ENCODE data around the gene DPEP1. TPM values are rescaled to one million over a fixed set of nuclear protein-coding genes. Genes with fewer than 3 reads are reported as not detected.

DPEP1 gene
- total RNA-seq, 1 donor from 2014 or later, result not detected

DNA sequence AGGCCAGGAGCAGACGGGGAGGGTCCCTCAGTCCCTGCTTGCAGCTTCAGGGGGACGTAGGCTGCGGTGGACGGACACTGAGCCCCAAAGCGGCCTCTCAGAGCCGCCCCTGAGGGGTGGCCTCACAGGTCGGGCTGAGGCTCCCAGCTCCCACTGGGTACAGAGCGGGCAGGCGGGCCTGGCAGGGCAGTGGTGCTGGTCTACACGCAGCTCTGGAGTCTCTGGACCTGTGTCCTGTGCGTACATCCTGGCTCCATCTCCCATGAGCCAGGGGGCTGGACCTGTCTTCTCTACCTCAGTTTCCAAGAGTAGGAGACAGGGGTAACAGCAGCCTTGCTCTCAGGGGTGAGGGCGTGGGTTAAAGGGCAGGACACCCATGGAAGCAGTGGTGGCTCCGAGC, 1.7 kb downstream of the DPEP1 start:
- intact Hi-C loops (cut with micrococcal nuclease), result no loop called here

GRCh38 chr16:89615596-89616090, 2.2 kb downstream of the DPEP1 start:
- TF ChIP-seq CTCF (IDR thresholded peaks at IDR 0.05; ENCODE audit: borderline replicate concordance), result peak; percentile 65
- Histone ChIP-seq H3K27me3 (ENCODE audit: low read depth) (peaks cover 77% of the 10 kb centered on the region), H3K36me3 (no peaks in the 10 kb centered on the region), H3K4me1 (peaks cover 10% of the 10 kb centered on the region), H3K27ac (replicated peaks) (no peak overlapping the region), H3K9me3 (replicated peaks) (no peaks in the 10 kb centered on the region), H3K4me3 (no peak overlapping the region)
- no peak for DNase-seq
- intact Hi-C loops (cut with micrococcal nuclease), result no loop called here

More for the DNA sequence above, 1.7 kb downstream of the DPEP1 start:
- Histone ChIP-seq H3K4me1 (peaks cover 10% of the 10 kb centered on the region), H3K36me3 (no peaks in the 10 kb centered on the region), H3K27ac (replicated peaks) (no peak overlapping the region), H3K27me3 (ENCODE audit: low read depth) (peaks cover 72% of the 10 kb centered on the region), H3K4me3 (no peak overlapping the region), H3K9me3 (replicated peaks) (no peaks in the 10 kb centered on the region)
- no peak for DNase-seq
- no peak for TF ChIP-seq CTCF (IDR thresholded peaks at IDR 0.05; ENCODE audit: borderline replicate concordance)

DNA sequence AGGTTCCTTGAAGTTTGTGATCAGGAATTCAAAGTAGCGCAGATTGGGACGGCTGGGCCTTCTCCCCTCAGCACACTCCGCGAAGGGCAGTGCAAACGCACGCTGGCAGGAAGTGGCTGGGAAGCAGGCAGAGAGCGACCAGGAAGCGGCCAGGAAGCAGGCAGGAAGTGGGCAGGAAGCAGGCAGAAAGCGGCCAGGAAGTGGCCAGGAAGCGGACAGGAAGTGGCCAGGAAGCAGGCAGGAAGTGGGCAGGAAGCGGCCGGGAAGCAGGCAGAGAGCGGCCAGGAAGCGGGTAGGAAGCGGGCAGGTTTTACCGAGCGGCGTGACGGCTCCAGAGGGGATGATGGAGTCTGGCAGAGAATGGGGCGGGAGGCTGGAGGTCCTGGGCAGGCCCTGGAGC, 3.2 kb downstream of the DPEP1 start:
- no peak for TF ChIP-seq CTCF (IDR thresholded peaks at IDR 0.05; ENCODE audit: borderline replicate concordance)
- intact Hi-C loops (cut with micrococcal nuclease), result no loop called here
- Histone ChIP-seq H3K4me3 (no peak overlapping the region), H3K27me3 (ENCODE audit: low read depth) (peaks cover 80% of the 10 kb centered on the region), H3K36me3 (no peaks in the 10 kb centered on the region), H3K4me1 (peaks cover 10% of the 10 kb centered on the region), H3K27ac (replicated peaks) (peak overlapping the region; percentile 27), H3K9me3 (replicated peaks) (no peaks in the 10 kb centered on the region)
- no peak for DNase-seq

GRCh38 chr16:89617036-89617435, 3.6 kb downstream of the DPEP1 start:
- peaks cover 10% of the 10 kb centered on the region for H3K4me1 ChIP-seq
- intact Hi-C loops (cut with micrococcal nuclease), result no loop called here
- no peak overlapping the region for H3K4me3 ChIP-seq
- no peak for DNase-seq
- H3K27ac ChIP-seq (replicated peaks), result no peak overlapping the region
- no peaks in the 10 kb centered on the region for H3K36me3 ChIP-seq
- no peaks in the 10 kb centered on the region for H3K9me3 ChIP-seq (replicated peaks)
- TF ChIP-seq CTCF (IDR thresholded peaks at IDR 0.05; ENCODE audit: borderline replicate concordance), result no peak
- peaks cover 80% of the 10 kb centered on the region for H3K27me3 ChIP-seq (ENCODE audit: low read depth)

GRCh38 chr16:89618109-89618998, 4.9 kb downstream of the DPEP1 start:
- Histone ChIP-seq H3K9me3 (replicated peaks) (no peaks in the 10 kb centered on the region), H3K4me1 (peaks cover 10% of the 10 kb centered on the region), H3K27ac (replicated peaks) (no peak overlapping the region), H3K4me3 (no peak overlapping the region), H3K36me3 (no peaks in the 10 kb centered on the region), H3K27me3 (ENCODE audit: low read depth) (peaks cover 75% of the 10 kb centered on the region)
- DNase-seq, result no peak
- intact Hi-C loops (cut with micrococcal nuclease), result no loop called here
- no peak for TF ChIP-seq CTCF (IDR thresholded peaks at IDR 0.05; ENCODE audit: borderline replicate concordance)
